ENCODE data around the gene NFIA.

The NFIA gene

GRCh38 chr1:61299463-61299862, 217.1 kb downstream of the NFIA start:
- no peak for DNase-seq (ENCODE audit: low spot score)

GRCh38 chr1:61300899-61301298, 218.5 kb downstream of the NFIA start:
- DNase-seq (ENCODE audit: low spot score) = no peak

- DNase-seq (ENCODE audit: low spot score) = no peak
These were observed 219.7 kb downstream of the NFIA start for GRCh38 chr1:61301824-61302657.

- no peak for DNase-seq (ENCODE audit: low spot score)
These were observed 225.2 kb downstream of the NFIA start for GRCh38 chr1:61307422-61308142.

DNA sequence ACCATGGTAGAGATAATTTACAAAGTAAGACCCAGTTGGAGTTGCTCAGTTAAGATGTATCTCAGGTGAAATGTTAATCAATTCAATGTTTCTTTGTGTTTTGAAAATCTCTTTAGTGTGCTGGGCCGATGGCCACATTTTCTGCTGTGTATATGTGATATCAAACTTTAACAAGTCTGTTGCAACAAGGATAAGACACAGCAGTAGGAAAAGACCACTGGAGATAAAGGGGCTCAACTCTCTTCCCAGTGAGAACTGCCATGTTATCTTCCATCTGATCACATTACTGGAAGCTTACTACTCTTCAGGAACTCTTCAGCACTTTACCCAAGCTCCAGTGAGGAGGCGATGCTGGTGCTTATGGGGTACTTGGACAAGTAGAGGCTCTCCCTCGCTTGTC, 227.7 kb downstream of the NFIA start:
- DNase-seq (ENCODE audit: low spot score) = no peak

DNA sequence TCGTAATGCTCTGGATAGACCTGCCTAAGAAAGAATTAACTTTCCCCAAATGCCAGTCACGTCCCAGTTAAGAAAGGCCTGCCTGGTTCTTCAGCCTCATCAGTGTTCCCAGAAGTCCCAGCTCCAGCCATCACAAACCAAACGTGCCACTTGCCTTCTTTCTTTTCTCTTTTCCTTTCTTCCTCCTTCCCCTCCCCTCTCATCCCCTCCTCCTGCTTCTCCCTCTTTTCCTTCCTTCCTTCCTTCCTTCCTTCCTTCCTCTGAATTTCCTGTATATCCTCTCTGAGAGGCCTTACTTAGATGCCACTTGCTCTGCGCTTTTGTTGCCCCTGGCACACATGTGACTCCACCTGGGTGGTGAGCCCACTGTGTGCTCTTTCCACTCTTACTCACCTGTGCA, 228.2 kb downstream of the NFIA start:
- no peak for DNase-seq (ENCODE audit: low spot score)

DNA sequence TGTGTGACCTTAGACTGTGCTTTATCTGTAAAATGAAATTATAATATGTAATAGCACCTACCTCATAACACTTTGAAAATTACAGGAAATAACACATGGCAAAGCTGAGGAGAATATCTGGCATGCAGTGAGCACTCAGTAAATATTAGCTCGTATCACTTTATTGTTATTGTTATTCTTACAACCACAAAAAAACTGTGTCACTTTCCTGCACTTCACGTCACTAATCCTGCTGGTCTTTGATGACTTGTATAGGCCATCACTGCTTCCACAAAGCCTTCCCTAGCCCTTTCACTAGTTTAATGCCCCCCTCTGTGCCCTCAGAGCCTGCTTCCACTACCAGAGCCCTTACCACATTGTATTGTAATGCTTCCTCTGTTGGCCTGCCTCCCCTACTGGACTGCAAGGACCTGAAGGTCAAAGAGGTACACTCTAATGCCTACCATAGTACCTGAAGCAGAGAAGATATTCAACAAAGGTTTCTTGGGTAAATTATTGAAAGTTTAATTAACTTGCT, 231.6 kb downstream of the NFIA start:
- DNase-seq (ENCODE audit: low spot score) = no peak

GRCh38 chr1:61315011-61315410, 232.7 kb downstream of the NFIA start:
- DNase-seq (ENCODE audit: low spot score) = no peak

DNA sequence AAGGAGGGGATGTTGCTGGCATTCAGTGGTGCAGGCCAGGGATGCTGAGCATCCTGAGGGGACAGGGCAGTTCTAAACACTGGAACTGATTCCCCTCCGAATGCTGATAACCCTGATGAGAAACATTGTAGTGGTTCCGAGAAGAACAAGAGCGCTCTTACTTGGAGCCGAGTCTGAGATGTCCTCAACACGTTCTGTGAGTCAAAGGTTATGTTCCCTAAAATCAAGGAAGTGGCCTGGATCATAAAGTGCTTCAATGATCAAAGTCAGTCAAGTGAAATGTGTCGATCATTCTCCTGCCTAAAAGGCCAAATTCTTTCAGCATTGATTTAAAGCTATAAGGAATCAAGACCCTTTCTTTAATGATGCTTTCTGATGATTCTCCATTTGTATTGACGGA, 234.1 kb downstream of the NFIA start:
- no peak for DNase-seq (ENCODE audit: low spot score)

- peak; percentile 53 for DNase-seq (ENCODE audit: low spot score)
These were observed 236.2 kb downstream of the NFIA start for GRCh38 chr1:61318319-61319125.

DNA sequence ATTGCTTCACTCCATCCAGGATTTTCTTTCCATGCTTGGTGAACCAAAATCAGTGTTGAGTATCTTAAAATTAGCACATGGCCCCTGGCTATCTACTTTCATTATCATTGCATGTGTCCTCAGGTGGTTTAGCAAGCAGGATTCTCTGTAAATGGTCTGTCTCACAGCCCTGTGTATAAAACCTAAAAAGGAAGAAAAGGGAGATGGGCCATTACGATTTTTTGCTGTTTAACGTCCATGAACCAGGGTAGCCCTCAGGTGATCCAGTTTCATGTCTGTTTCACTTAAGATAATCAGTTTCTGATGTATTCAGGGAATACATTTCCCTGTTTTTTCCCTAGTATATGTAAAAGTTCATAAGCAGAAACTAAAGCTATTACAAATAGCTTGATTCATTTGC, 238.2 kb downstream of the NFIA start:
- no peak for DNase-seq (ENCODE audit: low spot score)

DNA sequence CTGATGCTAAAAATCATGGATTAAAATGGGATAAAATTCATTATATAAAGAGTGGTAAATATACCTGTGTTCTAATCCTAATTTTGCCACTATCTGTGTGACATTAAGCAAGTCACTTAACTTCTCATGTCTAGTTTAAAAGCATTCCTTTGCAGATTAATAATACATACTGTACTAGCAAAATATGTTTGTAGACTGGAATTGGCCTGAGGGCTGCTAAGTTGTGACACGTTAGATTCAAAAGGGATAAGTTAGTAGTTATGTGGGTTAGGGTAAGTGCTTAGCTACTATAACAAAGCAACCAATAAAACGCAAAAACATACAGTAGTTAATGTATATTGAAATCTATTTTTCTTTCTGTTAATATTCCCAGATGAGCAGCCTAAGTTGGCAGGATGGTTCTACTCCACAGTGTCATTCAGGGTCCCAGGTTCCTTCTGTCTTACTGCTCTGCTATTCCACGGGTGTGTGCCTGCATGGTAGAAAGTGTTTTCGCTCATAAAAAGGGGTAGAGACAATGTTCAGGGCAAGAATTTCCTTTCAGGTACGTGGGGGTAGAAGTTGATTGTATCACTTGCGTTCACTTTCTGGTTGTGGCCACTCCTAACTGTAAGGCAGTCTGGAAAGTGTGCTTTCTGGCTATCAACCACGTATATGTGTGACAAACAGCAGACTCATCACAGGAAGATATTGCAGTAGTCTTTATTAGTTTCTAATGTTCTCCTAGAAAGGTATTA, 239.8 kb downstream of the NFIA start:
- no peak for DNase-seq (ENCODE audit: low spot score)

GRCh38 chr1:61322769-61323168, 240.4 kb downstream of the NFIA start:
- DNase-seq (ENCODE audit: low spot score) = no peak

DNA sequence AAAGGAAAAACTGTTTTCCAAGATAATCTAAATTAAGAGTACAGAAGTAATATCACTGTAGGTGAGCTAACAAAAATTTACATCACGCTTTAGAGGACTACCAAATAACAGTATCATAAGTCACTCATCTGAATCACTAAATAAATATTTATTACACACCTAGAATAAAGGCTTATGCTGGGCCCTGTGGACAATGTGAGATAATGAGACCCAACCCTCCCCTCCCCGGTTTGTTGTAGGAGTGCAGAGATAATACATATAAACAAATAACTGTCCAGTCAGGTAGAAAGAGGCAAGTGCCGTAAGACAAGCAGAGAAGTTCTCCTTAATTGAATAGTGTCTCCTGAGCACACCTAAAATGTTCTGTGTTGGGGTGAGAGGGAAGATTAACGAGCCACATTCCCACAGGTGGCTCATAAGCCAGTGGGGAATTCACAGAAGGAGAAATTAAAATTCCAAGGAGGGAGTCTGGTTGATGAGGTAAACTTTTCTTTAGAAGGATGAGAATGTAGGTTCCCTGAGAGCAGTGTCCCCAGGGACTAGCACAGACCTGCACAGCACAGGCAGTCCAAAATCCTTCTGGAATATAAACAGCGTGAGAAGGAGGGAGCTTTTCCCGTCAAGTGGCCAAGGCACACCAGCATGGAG, 241.4 kb downstream of the NFIA start:
- DNase-seq (ENCODE audit: low spot score) = no peak

DNA sequence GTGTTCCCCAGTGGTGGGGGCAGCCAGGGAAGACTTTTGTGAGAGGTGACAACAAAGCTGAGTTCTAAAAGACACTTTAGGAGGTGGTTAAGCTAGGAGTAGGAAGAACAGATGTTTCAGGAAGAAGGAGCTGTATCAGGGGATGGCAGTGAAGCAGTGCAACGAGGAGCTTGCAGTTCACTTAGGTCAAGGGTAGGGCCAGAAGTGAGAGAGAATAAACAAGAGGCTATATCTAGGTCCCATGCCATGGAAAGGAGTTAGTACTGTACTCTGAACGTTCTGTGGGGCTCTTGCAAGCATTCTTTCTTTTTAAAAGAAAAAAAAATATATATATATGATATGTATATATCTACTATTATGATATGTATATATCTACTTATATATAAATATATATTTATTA, 244.4 kb downstream of the NFIA start:
- no peak for DNase-seq (ENCODE audit: low spot score)

GRCh38 chr1:61327436-61327835, 245.1 kb downstream of the NFIA start:
- no peak for DNase-seq (ENCODE audit: low spot score)

DNA sequence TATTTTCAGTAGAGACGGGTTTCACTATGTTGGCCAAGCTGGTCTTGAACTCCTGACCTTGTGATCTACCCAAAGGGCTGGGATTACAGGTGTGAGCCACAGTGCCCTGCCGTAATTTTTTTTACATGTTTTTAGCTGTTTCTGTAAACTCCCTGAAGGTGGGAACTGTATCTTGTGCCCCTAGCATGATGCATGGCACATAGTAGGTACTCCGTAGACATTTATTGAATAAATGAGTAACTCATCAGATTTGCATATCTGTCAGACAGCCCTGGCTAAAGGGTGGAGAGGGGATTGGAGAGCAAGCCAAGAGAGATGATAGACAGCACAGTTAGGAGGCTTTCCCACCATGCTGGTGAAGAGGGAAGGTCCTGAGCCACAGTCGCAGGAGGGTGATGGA, 247.2 kb downstream of the NFIA start:
- no peak for DNase-seq (ENCODE audit: low spot score)

- DNase-seq (ENCODE audit: low spot score) = no peak
These were observed 247.7 kb downstream of the NFIA start for GRCh38 chr1:61330018-61330417.

GRCh38 chr1:61330571-61330970, 248.2 kb downstream of the NFIA start:
- DNase-seq (ENCODE audit: low spot score) = no peak

- DNase-seq (ENCODE audit: low spot score) = no peak
These were observed 249.9 kb downstream of the NFIA start for GRCh38 chr1:61332196-61332753.

DNA sequence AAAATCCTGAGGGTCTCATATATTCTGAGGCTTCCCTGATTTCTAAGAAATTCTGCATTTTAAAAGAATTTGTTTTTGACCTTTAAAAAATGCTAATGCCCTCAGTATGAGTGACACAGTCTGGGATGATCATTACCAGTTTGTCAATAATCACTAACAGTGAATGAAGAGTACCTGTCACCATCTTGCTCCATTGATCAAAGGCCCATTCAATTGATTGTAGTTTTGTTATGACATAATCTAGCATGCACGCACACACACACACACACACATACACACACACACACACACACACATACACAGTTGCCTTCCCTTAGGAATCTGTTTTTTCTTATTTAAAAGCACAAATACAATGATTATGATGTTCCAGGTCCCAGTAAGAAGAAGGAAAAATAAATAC, 250.4 kb downstream of the NFIA start:
- no peak for DNase-seq (ENCODE audit: low spot score)
